ENCODE results near the gene IPO13.

The IPO13 gene

DNA sequence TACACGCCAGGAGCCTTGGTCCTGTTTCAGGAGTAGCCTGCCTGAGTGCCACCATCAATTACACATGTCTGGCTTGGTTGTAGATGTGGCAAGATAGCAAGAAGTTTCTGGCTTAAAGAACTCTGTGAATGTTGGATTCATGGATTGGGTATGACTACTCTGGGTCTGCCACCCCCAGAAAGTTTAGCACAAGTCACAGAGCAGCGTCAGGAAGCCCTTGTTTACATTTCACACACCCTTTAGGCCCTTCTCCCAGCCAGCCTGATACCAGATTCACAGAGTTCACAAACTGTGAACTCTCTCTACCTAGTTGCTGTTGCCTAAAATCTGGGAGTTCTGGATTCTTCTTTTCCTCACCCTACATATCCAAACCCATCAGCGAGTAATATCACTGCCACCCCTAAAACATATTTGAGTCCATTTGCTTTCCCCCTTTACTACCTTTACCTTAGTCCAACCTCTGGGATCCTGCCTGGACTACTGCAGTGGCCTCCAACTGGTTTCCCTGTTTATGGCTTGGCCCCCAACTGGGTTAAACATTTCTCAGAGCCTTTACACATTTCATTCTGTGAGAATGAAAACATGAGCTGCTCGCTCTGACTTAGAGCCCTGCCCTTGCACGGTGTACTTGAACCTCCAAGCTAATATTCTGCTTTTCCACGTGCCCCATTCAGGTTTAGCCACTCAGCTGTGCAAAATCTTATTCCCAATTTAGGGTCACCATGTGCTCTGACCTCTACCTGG lies 40.6 kb downstream of the IPO13 start:
- DNase-seq (ENCODE audit: low read depth in 2 of 2) = no peak

- DNase-seq (ENCODE audit: low read depth in 2 of 2) = no peak
Observed at GRCh38 chr1:43990271-43991199, 43.8 kb downstream of the IPO13 start.

- DNase-seq (ENCODE audit: low read depth in 2 of 2) = no peak
Observed at GRCh38 chr1:43991200-43991475, 44.4 kb downstream of the IPO13 start.

GRCh38 chr1:43991476-43992231 lies 44.9 kb downstream of the IPO13 start, which contains the start of gene CCDC24:
CCDC24 (plus strand) TSS chr1:43991599; CDS start chr1:43991879, 280 bp downstream.
- DNase-seq (ENCODE audit: low read depth in 2 of 2) = peak; percentile 61 to 77

DNA sequence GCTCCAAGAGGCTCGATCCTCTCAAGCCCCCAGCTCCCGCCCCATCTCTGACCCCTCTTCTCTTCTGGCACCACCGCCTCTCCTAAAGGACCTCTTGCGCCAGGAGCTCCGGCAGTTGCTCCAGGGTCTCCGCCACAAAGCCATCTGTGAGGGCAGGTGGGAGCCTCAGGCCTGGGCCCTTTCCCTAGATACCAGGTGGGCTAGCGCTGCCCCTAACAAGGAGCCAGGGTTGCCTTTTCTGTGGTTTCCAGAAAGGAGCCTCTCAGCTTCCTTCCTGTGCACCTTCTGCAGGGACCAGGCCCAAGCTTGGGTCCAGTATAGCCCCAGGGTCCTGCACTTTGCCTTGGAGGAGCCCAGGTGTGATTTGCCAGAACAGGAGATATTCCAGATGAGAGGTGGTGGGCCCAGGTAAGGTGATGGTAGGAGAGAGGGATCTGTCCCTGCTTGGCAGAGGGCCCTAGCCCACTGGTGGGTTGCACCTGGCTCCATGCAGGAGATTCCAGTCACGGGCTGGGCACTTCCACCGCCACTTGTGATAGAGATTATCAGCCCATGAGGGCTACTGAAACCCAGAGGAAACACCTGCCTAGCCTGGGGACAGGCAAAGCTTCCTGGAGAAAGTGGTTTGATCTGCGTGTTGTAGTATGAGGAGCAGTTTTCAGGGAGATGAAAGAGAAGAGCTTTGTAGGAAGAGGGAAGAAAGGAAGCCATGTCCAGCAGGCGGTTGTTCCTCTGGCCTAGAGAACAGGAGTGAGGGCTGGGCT lies 45.7 kb downstream of the IPO13 start:
- DNase-seq (ENCODE audit: low read depth in 2 of 2) = no peak

- DNase-seq (ENCODE audit: low read depth in 2 of 2) = no peak
Observed at GRCh38 chr1:43993206-43993914, 46.6 kb downstream of the IPO13 start.

DNA sequence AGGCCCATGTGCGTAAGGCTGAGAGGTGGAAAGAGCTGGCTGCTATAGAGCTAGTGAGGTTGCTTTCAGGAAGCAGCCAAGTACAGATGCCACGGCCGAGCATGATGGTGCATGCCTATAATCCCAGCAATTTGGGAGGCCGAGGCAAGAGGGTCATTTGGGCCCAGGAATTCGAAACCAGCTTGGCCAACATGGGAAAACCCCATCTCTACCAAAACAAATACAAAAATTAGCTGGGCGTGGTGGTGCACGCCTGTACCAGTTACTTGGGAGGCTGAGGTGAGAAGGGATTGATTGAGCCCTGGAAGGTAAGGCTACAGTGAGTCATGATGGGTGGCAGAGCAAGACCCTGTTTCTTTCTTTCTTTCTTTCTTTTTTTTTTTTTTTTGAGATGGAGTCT lies 47.3 kb downstream of the IPO13 start:
- DNase-seq (ENCODE audit: low read depth in 2 of 2) = no peak

DNA sequence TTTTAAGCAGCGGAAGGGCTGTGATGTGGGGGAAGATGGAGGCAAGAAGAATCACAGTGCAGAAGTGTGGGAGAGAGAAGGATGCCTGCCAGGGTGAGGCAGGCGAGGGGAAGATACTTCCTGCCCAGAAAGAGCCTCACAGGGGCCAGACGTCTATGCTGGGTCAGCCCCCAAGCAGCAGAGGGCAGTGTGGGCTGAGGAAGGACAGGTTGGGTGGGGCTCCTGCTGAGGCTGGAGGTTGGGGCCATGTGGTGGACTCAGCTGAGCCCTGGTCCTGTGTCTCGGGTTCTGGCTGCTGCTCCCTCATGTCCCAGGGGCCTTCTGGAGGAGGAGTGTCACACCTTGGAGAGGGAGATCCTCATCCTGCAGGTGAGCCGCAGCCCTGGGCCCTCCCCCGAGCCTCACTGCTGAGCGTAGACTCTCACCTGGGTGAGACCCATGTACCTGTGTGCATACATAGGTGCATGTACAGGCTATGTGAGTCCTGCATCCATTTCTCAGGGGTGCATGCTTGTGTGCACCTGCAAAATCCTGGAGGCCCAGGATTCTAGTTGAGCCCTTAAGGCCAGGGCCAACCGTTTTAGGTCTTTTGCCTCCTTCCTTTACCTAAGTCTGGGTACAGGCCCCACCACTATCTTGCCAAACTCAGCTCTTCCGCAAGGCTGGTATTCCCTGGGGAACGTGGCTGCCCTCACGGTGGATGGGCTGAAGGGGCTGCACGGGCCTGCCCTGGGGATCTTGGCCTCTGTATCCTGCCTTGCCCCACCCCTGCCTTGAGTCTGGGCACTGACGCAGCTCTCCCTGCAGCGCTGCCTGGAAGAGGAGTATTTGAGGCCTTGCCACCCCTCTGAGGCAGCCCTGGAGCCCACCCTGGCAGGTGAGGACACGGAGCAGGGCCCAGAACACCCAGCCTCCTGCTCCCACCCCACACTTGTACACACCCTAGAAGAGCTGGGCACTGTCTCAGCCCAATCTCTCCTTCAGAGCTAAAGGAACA lies 48.3 kb downstream of the IPO13 start:
- DNase-seq (ENCODE audit: low read depth in 2 of 2) = no peak

DNA sequence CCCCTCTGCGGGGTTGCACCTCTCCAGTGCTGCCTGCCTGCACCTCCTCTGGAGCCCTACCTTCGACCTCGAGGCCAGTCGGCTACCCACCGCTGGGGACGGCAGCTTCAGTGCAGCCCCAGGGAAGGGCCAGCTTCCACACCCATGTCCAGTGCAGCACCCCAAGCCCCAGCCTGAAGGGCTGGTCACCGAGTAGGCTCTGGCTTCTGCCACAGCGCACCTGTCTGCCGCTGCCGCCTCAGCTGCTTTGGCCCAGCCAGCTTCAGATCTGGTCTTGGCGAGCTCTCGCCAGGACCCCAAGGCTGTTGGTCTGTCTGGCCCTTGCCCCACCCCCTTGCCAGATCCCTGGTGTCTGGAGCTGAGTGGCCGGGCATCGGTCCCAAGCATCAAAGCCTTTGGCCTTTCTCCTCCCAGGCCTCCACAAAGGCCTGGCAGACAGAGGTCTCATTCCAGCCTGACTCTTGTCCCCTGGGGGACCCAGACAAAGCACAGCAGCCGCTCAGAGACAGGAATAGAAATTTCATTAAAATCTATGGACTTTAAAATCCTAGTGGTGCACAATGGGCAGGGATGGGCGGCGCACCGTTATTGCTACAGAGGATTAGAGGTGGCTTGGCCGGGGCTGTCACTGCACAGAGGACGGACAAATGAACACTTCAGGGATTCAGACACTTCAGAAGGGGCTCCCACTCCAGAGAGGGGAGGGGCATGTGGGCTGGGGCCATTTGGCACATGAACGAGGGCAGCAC lies 49.4 kb downstream of the IPO13 start:
- no peak for DNase-seq (ENCODE audit: low read depth in 2 of 2)

- DNase-seq (ENCODE audit: low read depth in 2 of 2) = no peak
Observed at GRCh38 chr1:43996733-43997115, 50.0 kb downstream of the IPO13 start.

DNA sequence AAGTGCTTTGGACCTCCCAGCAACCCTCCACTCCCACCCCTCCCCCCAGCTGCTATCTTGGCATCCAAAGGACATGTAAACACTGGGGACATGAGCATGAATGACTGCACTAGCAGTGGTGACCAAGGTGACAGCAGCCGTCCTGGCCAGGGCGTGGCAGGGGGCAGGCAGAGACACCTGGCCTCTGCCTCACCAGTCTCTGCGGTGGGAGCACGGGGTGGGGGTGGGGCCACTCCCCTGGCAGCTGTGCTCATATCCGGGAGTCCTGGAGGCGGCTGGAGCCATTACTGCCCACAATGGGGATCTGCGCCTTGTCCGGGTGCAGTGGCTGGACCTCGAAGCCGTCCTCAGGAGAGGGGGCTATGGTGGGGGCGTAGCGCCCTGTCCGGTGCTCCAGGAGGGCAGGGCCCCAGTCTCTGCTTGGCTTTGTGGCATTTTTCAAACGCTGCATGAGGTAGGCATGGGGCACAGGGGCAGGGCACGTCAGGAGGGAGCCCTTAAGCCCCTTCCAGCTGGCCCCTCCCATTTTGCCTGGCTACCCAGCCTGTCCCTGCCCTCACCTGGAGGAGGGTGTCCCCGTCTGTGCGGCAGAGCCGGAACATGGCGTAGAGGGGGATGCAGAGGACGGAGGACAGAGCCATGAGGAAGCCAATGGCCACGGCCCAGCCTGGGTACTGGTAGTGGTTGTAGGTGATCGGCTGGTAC lies 50.7 kb downstream of the IPO13 start:
- no peak for DNase-seq (ENCODE audit: low read depth in 2 of 2)

DNA sequence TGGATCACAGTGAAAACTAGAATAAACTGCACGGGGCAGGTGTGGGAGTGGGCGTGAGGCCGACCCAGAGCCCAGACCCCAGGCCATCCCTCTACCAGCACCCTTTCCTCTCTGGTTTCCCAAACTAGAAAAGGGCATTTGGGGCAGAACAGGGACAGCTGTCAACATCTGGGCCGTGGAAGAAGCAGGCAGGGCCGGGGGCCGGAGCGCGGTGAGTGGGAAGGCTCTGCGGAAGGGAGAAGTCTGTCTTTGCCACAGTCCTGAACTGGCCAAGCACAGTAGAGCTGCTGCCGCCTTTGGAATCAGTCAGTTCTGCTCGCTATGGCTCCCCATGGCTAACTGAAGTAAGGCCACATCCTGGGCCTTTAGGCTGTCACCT lies 51.2 kb downstream of the IPO13 start:
- no peak for DNase-seq (ENCODE audit: low read depth in 2 of 2)

DNA sequence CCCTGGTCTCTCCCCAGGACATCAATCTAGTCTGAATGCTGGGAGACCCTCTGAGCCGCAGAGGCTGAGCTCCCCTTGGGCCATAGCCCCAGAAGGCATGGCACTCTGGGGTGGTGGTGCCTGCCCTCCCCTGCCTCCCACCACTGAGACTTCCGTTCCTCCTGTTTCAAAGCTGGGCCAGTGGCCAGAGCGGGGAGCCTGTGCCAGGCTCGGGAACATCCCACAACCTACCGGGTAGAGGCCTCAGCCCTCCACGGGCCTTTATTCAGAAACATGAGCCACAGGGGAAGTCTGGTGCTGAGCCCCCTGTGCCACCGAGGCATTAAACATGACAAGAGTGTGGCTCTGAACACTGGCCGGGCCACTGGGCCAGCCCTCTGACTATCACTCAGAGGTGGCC lies 52.7 kb downstream of the IPO13 start:
- DNase-seq (ENCODE audit: low read depth in 2 of 2) = no peak

DNA sequence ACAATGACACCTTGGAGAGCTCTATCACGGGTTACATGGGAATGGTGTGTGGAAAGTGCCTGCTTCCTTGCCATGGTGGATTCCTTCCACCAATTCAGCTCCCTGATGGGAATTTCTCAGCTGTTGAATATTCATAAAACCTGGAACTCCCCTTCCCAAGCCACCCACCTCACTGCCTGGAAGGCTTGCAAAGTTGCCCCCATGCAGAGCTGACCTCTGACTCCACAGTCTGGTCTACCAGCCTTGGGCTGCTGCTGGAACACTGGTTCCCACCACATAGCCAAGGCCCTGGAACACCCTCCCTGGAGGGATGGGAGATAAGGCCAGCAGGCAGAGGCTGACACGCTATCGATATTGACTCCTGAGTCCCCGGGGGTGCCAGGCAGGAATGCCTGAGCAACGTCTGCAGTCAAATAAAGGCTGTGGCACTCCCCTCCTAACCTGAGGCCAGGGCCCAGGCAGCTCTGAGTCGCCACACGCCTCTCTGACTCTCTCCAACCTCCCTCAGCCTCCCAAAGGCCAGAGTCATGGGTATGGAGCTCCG lies 53.4 kb downstream of the IPO13 start:
- DNase-seq (ENCODE audit: low read depth in 2 of 2) = no peak

DNA sequence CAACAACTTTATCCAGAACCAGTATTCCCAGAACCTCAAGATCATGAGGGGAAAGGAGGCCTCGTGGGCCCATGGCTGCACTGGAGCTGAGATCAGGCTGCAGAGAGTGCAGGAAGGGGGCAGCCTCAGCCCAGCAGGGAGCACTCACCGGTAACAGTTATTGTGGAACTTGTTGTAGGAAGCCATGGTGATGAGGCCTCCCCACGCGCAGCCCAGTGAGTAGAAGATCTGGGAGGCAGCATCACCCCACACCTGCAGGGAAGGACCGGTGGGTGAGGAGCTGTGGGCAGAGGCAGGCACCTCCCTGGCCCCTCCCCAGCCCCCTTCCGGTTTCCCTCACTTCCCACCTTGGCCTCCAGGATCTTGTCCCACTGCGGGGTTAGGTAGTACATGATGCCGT lies 55.4 kb downstream of the IPO13 start:
- no peak for DNase-seq (ENCODE audit: low read depth in 2 of 2)

GRCh38 chr1:44002606-44003157 lies 55.9 kb downstream of the IPO13 start:
- DNase-seq (ENCODE audit: low read depth in 2 of 2) = no peak

- no peak for DNase-seq (ENCODE audit: low read depth in 2 of 2)
Observed at GRCh38 chr1:44008259-44008658, 61.5 kb downstream of the IPO13 start.

GRCh38 chr1:44010935-44011471 lies 64.3 kb downstream of the IPO13 start:
- DNase-seq (ENCODE audit: low read depth in 2 of 2) = no peak
